ENCODE measurements around the gene CNTNAP2.

- no peak for TF ChIP-seq POLR2A (IDR thresholded peaks at IDR 0.05; ENCODE audit: low read length)
- TF ChIP-seq GATA1 (IDR thresholded peaks at IDR 0.05; ENCODE audit: low read depth, low read length): no peak
Observed at GRCh38 chr7:147432079-147432478, 1315.5 kb downstream of the CNTNAP2 start.
